HG03439 (cell line): ENCODE results near the gene WWP2.
A peak's percentile ranks its signal among the peaks of the same experiment; 100 is the strongest.
"Not testable (repeated sequence)": the region's sequence is repeated elsewhere in the genome, so short reads cannot be mapped to it uniquely, and the experiment has no call there.

Experiments
- ATAC-seq: cut with Tn5 transposase; IDR thresholded peaks from one replicate; pipeline ENCODE4 v1.9.1; 2021; ENCODE audit warnings: mild to moderate bottlenecking, moderate library complexity; ENCODE audit not compliant: unreplicated experiment

Gene WWP2

DNA sequence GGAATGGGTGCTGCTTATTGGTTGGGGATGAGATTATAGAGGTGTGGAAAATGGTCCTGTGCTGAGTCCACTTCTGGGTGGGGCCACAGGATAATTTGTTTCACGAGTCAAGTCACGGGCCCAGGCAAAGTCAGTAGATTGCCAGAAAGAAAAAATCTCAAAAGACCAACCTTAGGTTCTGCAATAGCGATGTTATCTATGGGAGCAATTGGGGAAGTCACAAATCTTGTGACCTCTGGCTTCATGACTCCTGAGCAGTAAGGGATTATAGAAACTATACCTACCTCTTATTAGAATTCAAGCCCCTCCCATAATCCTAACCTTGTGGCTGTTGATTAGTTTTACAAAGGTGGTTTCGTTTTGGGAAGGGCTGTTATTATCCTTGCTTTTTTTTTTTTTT lies 31.4 kb downstream of the WWP2 start:
- no peak for ATAC-seq

GRCh38 chr16:69794486-69794885 lies 32.4 kb downstream of the WWP2 start:
- ATAC-seq, result no peak

DNA sequence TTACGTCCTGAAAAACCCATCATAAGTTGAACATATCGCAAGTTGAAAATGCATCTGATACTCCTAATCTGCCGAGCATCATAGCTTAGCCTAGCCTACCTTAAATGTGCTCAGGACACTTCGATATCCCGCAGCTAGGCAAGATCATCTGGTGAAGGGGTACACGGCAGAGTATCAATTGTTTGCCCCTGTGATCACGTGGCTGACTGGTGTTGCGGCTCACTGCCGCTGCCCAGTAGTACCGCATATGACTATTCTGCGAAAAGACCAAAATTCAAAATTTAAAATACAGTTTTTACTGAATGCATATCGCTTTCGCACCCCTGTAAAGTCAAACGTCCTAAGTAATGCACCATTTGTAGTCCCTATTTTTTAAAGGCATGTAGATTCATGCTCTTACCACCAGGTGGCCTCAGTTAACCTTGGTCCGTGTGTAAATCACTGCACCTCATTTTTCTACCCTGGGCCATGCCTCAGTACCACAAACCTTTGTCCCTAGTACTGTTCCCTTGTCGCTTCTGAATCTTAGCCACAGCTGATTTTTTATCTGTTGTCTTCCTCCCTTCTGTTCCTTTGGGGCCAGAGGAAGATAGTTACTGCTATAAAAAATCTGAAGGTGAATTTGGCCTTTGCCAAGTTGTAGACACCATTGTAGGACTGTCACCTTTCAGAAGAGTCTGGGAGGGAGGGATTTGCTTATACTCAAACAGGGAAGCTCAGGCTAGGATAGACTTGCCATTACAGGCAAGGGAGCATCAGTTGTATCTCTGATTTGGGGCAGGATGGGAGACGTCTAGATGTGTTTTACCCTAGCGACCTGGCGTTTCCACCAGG lies 34.4 kb downstream of the WWP2 start:
- no peak for ATAC-seq

DNA sequence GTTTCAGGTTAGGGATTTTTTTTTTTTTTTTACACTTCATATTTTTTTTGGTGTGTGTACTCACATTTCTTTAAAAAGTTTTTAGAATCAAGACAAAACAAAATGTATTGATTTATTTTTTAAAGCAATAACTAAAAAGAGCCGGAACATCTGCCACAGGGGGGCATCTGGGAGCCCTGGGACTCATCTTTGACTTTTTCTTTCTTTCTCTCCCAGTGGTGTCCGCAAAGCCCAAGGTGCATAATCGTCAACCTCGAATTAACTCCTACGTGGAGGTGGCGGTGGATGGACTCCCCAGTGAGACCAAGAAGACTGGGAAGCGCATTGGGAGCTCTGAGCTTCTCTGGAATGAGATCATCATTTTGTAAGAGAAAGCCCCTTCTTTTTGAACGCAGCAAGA lies 36.3 kb downstream of the WWP2 start:
- ATAC-seq, result no peak

DNA sequence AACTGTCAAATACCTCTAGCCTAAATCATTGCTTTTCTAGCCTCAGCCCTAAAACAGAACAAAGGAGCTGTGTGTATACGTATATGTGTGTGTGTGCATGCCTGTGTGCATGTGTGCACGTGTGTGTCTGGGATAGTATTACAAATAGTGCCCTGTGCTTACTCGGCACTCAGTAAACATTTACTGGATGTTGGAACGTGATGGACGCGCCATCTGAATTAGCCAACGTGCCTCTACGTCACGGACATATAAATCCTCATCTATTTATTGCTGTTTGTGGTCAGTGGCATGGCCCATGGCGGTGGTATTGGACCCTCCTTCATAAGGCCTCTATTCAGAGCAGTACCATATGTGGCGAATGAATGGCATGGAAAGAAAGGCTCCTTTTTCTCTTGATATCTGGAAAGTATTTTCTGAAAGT lies 37.5 kb downstream of the WWP2 start:
- ATAC-seq, result no peak

DNA sequence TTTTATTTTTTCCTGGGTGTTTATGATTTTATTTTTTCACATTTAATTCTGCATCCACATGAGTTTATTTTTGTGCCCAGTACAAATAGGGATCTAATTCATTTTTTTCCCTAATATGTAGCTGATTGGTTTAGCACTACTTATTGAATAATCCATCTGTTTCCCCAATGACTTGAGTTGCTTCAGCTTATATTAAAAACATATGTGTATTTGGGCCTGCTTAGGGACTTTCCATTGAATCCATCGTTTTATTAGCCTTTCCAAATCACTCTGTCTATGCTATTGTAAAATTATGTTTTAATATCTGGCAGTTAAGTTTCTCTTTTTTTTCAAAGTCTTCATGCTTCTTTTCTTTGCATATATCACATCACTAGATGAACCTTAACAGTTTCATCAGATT lies 42.2 kb downstream of the WWP2 start:
- ATAC-seq, result no peak

DNA sequence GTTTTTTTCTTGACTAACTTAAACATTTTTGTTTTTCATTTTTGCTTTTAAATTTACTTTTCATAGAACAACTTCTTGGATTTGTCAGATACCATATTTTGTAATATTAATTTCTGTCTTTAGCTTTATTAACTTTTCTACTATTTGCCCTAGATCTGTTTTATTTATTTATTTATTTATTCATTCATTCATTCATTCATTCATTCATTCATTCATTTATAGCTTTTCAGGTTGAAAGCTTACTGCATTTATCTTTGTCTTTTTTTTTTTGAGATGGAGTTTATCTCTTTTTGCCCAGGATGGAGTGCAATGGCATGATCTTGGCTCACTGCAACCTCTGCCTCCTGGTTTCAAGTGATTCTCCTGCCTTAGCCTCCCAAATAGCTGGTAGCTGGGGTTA lies 44.6 kb downstream of the WWP2 start:
- ATAC-seq, result not testable (repeated sequence)

DNA sequence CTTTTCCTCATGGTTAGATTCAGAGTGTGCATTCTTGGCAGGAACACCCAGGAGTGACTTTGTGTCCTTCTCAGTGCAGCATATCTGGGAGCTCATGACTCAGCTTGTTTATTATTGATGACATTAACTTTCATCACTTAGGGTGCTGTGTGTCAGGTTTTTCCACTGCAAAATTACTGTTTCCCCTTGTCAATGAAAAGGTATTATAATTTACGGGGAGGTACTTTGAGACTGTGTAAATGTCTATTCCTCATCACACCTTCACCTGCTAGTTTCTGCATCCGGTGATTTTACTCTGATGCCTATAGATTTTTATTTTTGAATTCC lies 50.5 kb downstream of the WWP2 start:
- ATAC-seq, result no peak

- no peak for ATAC-seq
Observed at GRCh38 chr16:69814078-69814477, 51.9 kb downstream of the WWP2 start.

GRCh38 chr16:69814561-69814960 lies 52.4 kb downstream of the WWP2 start:
- ATAC-seq, result no peak

DNA sequence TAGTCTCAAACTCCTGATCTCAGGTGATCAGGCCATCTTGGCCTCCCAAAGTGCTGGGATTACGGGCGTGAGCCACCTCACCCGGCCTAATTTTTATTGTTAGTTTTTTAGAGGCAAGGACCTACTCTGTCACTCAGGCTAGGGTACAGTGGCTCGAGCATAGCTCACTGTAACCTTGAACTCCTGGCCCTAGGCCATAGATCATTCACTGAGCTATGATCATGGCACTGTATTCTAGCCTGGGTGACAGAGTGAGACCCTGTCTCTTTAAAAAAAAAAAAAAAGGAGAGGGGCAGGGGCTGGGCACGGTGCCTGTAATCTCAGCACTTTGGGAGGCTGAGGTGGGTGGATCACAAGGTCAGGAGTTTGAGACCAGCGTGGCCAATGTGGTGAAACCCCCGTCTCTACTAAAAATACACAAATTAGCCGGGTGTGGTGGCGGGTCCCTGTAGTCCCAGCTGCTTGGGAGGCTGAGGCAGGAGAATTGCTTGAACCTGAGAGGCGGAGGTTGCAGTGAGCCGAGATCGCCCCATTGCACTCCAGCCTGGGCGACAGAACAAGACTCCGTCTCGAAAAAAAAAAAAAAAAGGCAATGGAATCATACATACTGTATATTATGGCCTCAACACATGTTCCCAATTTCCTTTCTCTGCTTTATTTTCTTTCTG lies 53.2 kb downstream of the WWP2 start:
- not testable (repeated sequence) for ATAC-seq

DNA sequence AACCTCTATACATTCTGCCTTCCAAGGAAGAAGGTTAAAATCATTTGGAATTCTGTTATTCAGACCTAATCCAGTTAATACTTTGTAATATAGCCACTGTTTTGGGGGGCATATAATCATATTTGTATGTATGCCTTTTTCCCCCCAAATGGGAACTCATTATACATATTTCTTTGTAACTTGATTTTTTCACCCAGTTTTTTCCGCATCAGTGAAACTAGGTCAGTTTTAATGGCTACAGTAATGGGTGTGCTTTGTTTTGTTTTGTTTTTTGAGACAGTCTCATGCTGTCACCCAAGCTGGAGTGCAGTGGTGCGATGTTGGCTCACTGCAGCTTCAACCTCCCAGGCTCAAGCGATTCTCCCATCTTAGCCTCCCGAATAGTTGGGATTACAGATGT lies 54.9 kb downstream of the WWP2 start:
- no peak for ATAC-seq

DNA sequence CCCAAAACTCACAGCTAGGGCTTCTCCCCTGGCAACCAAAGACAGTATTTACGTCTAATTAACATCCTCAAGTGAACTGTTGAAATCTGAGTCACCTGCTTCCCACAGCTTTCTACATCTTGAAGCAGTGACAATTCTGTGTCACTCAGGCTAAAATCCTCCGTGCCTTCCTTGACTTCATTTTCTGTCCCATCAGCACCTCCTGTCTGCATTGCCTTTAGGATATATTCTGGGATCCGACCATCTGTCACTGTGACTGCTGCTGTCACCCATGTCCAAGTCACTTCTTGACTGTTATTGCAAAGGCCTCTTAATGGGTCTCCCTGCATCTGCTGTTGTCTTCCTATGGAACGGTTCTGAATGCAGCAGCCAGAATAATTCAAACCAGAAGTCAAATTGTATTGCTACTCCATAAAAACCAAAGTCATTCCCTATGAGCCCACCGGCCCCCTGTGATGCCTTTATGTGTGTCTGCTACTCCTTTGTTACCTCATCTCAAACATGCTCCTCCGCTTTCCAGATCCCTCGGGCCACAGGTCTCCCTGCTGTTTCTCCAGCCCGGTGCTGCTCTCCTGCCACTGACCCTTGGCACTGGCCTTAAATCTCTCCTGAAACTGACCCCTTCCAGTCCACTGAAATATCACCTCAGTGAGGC lies 56.9 kb downstream of the WWP2 start:
- no peak for ATAC-seq

DNA sequence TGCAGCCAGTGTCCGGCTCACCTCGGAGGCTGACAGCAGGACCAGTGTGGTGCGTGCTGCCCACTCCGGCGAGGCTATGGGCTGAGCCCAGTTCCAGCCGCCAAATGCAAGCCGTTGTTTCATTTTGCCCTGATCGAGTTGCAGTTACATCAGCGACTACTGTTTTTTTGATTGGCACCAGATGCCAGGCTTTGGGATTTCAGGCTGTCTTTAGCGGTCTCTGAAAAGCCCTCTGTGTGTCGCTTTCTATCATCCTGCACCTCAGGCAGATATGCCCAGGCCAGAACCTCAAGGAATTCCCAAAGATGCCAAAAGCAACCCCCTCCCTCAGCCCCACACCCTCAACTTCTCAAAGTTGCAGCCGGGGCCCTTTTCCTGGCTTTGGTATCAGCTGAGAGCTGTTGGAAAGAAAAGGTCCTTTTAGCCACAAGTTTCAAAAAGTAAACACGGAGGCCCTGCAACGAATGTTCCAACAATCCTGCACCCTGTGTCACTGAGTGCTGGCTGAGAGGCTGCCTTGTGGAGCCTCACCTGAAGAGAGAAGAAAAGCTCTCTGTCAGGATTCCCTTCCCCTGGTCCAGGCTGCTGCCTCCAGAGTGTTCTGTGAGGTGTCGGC lies 58.9 kb downstream of the WWP2 start:
- ATAC-seq, result no peak

- ATAC-seq, result no peak
Observed at GRCh38 chr16:69821844-69822173, 59.7 kb downstream of the WWP2 start.

DNA sequence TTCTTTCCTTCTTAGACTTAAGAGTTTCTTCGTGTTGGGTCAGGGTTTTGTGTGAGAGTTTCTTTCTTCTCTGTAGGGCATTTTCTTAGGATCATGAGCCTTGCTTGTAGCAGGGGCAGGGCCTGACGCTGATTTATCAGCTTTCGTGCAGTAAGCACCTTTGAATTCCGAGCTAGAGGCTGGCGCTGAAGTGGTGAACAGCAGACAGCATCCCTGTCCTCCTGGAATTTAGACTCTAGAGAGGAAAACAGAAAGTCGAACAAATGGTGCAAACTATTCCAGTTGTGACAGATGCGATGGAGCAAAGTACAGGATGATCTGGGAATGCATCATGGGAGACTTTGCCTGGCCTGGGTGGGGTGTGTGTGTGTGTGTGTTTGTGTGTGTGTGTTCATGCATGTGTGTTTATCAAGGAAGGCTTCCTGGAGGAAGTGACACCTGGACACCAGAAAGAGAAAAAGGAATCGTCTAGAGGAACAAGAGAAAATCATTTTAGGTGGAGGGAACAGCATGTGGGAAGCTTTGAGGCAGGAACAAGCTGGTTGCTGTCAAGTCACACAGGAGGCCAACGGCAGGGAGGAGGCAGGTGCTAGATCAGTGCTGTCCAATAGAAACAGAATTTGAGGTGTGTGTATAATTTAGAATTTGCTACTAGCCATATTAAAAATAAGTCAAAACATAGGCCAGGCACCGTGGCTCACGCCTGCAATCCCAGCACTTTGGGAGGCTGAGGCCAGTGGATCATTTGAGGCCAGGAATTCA lies 60.2 kb downstream of the WWP2 start:
- ATAC-seq, result no peak

DNA sequence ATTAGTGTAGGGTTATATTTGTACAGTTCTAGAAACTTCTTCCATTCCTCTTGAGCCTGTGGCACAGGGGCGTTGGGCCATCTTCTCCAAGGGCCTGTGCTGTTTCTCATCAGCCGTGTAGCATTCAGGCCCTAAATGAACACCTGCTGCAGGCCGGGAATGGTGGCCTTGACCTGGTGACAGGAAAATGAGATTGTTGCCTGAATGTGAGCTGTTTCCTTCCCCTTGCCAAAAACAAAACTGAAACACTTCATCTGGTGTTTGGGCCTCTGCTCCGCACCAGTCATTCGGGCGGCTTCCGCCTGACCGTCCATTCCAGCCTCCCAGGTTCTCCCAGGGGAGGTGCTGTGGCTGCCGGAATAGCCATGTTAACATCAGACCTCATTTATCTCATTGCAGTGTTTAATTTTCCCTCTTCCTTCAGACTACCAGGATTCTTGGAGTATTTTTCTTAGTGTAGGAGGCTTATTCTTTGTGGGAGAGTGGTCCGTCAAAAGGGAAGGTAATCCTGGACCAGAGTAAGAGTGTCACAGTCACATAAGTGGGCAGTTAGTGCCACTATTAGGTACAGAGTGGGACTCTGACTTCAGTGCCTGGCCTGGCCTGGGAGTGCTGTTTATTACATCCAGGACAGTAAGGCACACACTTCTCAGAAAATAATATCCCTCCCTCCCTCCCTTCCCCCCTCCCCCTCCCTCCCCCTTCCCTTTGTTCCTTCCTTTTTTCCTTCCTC lies 61.9 kb downstream of the WWP2 start:
- peak; percentile 71 for ATAC-seq

DNA sequence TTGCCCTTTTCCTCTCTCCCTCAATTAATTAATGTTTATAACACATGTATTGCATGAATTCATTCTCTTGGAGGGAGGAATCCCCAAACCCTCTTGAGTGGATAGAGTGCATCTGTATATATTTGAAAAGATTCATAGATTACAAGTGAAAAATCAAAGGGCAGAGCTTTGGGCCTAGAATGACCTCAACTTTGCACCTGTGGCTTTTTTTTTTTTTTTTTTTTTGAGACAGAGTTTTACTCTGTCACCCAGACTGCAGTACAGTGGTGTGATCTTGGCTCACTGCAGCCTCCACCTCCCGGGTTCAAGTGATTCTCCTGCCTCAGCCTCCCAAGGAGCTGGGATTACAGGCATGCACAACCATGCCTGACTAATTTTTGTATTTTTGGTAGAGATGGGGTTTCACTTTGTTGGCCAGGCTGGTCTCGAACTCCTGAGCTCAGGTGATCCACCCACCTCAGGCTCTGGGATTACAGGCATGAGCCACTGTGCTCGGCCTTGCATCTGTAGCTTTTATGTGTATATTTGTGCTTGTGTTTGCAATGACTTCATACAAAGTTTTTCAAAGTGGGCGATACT lies 62.5 kb downstream of the WWP2 start:
- not testable (repeated sequence) for ATAC-seq

DNA sequence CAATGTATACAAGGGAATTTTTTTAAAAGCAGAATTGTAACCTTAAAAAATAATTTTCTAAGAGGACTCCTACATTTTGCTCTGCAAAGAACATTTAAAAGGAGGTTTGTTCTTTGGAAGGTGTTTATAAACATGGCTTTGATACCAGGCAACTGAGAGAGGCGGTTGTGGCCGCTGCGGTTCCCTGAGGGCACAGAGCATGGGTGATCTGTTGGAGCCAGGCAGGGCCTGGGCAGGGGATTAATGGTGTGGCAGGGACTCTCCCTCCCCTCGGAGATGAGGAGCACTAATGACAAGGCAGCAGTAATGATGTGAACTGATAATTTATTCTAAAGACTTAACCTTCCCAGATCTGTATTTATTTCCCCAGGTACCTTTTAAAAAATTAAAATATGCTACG lies 65.4 kb downstream of the WWP2 start:
- no peak for ATAC-seq

DNA sequence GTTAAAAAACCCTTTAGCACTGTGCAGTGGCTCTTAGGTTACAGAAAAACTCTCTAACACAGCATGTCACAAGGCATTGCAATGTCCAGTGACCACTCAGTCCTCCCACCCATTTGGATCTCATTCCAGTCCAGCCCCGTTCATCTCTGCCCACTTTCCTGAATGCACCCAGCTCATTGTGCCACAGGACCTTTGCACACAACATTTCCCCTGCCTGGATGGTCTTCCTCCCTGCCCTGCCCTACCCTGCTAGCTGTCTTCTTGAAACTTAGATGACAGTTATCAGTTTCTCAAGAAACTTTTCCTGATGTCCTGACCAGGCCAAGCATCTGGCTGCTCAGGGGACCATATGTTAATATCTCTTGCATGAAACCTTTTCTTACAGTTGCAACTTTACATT lies 67.2 kb downstream of the WWP2 start:
- no peak for ATAC-seq
